HG03045 (cell line): Measurements from ENCODE around the gene CFAP57.

Source experiments
- ATAC-seq: cut with Tn5 transposase; IDR thresholded peaks from one replicate; pipeline ENCODE4 v1.9.1; 2021; ENCODE audit warnings: mild to moderate bottlenecking, moderate library complexity; ENCODE audit not compliant: unreplicated experiment

The CFAP57 gene

GRCh38 chr1:43275826-43276620 is 103.9 kb downstream of the CFAP57 start:
- ATAC-seq: no peak

- no peak for ATAC-seq
Observed at GRCh38 chr1:43276673-43277072, 104.5 kb downstream of the CFAP57 start.

- no peak for ATAC-seq
Observed at GRCh38 chr1:43277116-43277876, 105.2 kb downstream of the CFAP57 start.

GRCh38 chr1:43279161-43279560 is 107.0 kb downstream of the CFAP57 start:
- ATAC-seq: no peak

GRCh38 chr1:43279666-43280065 is 107.5 kb downstream of the CFAP57 start:
- ATAC-seq: no peak

- no peak for ATAC-seq
Observed at GRCh38 chr1:43280692-43281091, 108.6 kb downstream of the CFAP57 start.

- no peak for ATAC-seq
Observed at GRCh38 chr1:43282220-43283195, 110.4 kb downstream of the CFAP57 start.

GRCh38 chr1:43284065-43284464 is 111.9 kb downstream of the CFAP57 start:
- ATAC-seq: no peak

GRCh38 chr1:43284546-43285110 is 112.5 kb downstream of the CFAP57 start:
- ATAC-seq: no peak

GRCh38 chr1:43285269-43285990 is 113.3 kb downstream of the CFAP57 start, which contains the start of gene C1orf210:
C1orf210 (minus strand) TSS chr1:43285581; CDS start chr1:43283270, 2,311 bp downstream.
- no peak for ATAC-seq

GRCh38 chr1:43286115-43286514 is 114.0 kb downstream of the CFAP57 start:
- ATAC-seq: no peak

GRCh38 chr1:43286533-43286932 is 114.4 kb downstream of the CFAP57 start:
- ATAC-seq: no peak

- no peak for ATAC-seq
Observed at GRCh38 chr1:43288058-43288784, 116.1 kb downstream of the CFAP57 start.

- no peak for ATAC-seq
Observed at GRCh38 chr1:43288785-43289706, 116.9 kb downstream of the CFAP57 start.

GRCh38 chr1:43292216-43292615 is 120.1 kb downstream of the CFAP57 start:
- ATAC-seq: no peak

GRCh38 chr1:43292679-43293078 is 120.5 kb downstream of the CFAP57 start:
- ATAC-seq: no peak

- no peak for ATAC-seq
Observed at GRCh38 chr1:43293176-43293575, 121.0 kb downstream of the CFAP57 start.
